ENCODE data around the gene PIGL. TPM values are rescaled to one million over a fixed set of nuclear protein-coding genes. Genes with fewer than 3 reads are reported as not detected.

The PIGL gene
- total RNA-seq, 4 donors from 2014 or later: 59.7 to 94.0 (median 68.0) TPM

DNA sequence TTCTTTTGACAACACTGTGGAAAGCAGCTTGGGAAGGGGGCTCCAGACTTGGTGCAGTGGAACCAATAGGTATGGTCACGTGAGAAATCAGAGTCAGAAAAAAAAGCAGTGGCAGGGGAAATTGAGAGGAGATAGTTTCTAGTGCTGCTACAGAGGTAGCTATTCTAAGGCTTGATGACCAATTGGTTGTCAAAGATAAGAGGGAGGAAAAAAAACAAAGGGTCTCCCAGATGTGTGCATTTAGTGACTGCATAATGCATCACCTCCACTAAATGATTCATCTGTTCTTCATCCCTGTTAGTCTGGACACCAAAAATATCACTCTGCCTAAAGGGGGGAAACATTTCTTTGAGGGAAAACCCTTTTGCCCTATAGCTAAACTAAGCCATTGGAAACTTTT lies 56.5 kb downstream of the PIGL start:
- TF ChIP-seq, protein P1, sequence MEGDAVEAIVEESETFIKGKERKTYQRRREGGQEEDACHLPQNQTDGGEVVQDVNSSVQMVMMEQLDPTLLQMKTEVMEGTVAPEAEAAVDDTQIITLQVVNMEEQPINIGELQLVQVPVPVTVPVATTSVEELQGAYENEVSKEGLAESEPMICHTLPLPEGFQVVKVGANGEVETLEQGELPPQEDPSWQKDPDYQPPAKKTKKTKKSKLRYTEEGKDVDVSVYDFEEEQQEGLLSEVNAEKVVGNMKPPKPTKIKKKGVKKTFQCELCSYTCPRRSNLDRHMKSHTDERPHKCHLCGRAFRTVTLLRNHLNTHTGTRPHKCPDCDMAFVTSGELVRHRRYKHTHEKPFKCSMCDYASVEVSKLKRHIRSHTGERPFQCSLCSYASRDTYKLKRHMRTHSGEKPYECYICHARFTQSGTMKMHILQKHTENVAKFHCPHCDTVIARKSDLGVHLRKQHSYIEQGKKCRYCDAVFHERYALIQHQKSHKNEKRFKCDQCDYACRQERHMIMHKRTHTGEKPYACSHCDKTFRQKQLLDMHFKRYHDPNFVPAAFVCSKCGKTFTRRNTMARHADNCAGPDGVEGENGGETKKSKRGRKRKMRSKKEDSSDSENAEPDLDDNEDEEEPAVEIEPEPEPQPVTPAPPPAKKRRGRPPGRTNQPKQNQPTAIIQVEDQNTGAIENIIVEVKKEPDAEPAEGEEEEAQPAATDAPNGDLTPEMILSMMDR (IDR thresholded peaks at IDR 0.05; ENCODE audit: low read depth): no peak

DNA sequence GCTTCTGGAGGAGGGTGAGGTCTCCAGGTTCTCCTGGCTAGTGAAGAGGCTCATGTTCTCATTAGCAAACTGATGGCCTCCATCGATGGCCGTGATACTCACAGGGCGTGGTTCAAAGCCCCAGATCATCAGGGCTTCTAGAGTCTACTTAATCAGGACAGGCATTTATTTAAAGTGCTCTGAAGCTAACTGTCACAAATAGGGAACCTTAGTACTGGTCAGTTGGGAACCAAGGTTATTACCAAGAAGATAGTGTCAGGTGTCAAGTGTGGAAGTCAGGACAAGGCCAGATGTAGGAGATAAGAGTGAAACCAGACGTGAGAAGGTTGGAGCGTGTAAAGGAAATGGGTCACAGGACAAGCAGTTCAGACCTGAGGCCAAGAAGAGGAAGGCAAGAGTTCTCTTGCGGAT lies 56.9 kb downstream of the PIGL start:
- TF ChIP-seq, protein P1 (IDR thresholded peaks at IDR 0.05; ENCODE audit: low read depth): no peak

DNA sequence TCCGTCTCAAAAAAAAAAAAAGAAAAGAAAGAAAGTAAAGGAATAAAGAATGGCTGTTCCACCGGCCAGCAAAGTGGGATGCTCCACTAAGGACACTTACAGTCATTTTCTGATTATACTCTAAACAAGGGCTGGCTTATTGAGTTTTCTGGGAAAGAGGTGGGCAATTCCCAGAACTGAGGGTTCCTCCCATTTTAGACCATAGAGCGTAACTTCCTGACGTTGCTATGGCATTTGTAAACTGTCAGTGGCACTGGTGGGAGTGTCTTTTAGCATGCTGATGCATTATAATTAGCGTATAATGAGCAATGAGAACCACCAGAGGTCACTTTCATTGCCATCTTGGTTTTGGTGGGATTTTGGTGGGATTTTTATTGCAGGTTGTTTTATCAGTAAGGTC lies 58.0 kb downstream of the PIGL start:
- TF ChIP-seq, protein P1 (IDR thresholded peaks at IDR 0.05; ENCODE audit: low read depth): no peak

DNA sequence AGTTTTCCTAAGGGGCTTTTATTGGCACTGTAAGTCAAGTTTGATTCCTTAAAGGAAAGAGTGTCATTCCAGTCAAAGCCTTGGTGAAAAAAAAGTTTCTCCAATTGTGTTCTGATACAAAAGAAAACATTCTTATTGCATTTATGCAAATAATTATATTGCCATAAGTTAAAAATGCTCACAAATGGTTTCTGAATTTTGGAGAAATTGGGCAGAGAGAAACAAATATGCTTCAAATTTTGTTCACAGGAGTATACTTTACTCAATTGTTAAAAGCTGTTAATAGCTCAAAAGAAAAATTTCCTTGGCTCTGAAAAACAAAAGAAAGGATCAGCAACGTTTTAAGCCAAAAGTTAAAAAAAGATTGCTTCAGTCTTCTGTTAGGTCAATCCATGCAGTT lies 60.2 kb downstream of the PIGL start:
- TF ChIP-seq, protein P1 (IDR thresholded peaks at IDR 0.05; ENCODE audit: low read depth): no peak

DNA sequence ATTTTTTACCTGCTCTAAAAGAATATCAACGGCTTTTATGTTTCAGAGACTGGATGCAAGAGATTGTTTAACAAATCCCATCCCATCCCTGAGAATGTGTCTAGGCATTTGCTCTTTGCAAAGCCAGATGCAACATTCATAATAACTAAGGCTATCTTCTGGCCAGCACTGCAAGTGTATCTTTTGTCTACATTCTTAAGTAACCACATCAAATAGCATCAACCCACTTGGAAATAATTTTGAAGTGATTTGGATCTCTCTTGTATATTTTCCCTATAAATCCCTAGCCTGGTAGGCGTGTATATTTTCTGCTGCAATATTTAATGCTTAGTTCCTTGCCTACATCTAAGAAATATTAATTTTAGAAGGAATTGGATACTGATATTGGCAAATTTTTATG lies 64.3 kb downstream of the PIGL start:
- TF ChIP-seq, protein P1 (IDR thresholded peaks at IDR 0.05; ENCODE audit: low read depth): no peak

DNA sequence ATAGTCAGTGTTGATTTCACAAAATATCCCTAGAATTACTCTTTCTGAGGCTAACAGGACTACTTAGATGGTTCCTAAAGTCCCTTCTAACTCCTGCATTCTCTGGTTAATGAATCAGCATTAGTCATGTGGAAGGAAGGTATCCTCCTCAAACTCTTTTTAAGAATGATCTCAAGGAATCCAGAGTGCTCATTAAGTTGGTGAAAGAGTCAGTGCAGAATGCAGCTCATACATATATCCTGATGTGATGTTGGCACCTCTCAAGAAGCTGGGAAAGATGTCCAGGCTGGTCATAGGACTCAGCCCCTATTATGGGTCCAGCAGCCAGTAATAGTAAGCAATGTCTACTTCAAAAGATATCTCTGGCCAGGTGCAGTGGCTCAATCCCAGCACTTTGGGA lies 65.5 kb downstream of the PIGL start:
- TF ChIP-seq, protein P1 (IDR thresholded peaks at IDR 0.05; ENCODE audit: low read depth): no peak

DNA sequence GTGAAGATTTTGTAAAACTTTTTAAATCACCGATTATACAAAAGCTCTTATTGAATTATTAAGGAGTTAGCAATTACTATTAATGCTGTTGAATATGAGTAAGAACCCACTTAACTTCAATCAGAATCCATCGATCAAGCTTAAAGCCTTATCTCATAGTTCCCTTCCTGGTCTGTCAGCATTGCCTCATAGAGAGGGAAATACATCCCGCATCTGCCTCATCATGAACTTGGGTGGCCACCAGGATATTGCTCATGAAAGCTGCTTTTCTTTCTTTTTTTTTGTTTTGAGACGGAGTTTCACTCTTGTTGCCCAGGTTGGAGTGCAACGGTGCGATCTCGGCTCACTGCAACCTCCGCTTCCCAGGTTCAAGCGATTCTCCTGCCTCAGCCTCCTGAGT lies 66.7 kb downstream of the PIGL start:
- TF ChIP-seq, protein P1 (IDR thresholded peaks at IDR 0.05; ENCODE audit: low read depth): no peak
